ENCODE results near the gene BCAS3.

GRCh38 chr17:61396586-61397085 lies 719.0 kb downstream of the BCAS3 start:
- TF ChIP-seq TAF1 (IDR thresholded peaks at IDR 0.05; ENCODE audit: low read depth) (no peak), FOXM1 (IDR thresholded peaks at IDR 0.05; ENCODE audit: borderline replicate concordance, low read depth) (no peak), EP300 (IDR thresholded peaks at IDR 0.05; ENCODE audit: borderline replicate concordance) (no peak), RAD21 (IDR thresholded peaks at IDR 0.05; ENCODE audit: low read depth) (no peak), CREB1 (IDR thresholded peaks at IDR 0.05; ENCODE audit: low read depth) (no peak), YY1 (IDR thresholded peaks at IDR 0.05; ENCODE audit: low read depth) (no peak), REST (IDR thresholded peaks at IDR 0.05; ENCODE audit: low read depth) (no peak), CEBPB (IDR thresholded peaks at IDR 0.05) (no peak)

Measured in Ishikawa (cell line).